HepG2 (cell line): ENCODE measurements around the gene KCNB1. TPM values are rescaled to one million over a fixed set of nuclear protein-coding genes. Genes with fewer than 3 reads are reported as not detected.

ENCODE experiments used
- ATAC-seq: fragments of 200-7000 bp; cut with Tn5 transposase; 3 replicates; pipeline ENCODE4 v1.9.1; 2020; ENCODE audit warnings: mild to moderate bottlenecking, moderate library complexity
- BruUV-seq: library from RNA; stranded (reverse); fragments of 400-500 nt; replicated peaks from 2 replicates; lab custom pipeline; 2021; lab: Mats Ljungman, UMichigan
- CTCF ChIA-PET: fragments of 300-600 bp; formaldehyde crosslinking; extraction: SDS; loops from one replicate; lab custom pipeline; 2021; ENCODE audit warnings: low total read pairs, inconsistent platforms, low intra/inter-chr PET ratio; lab: Yijun Ruan, JAX
- POLR2A ChIA-PET: fragments of 350-600 bp; sonication (Branson Sonifier 250); formaldehyde crosslinking; loops from one replicate; lab custom pipeline; 2020; ENCODE audit warnings: antibody characterized with exemption, inconsistent platforms; lab: Yijun Ruan, JAX
- DNase-seq: peaks from one replicate; pipeline ENCODE4 v3.0.0-alpha.2; 2015; ENCODE audit warnings: low spot score
- FAIRE-seq: peaks from 3 replicates; lab custom pipeline; 2011; peaks lifted over from hg19 to GRCh38; lab: Jason Lieb, UNC
- H2AFZ ChIP-seq: one replicate; pipeline ENCODE4 v1.6.1; 2011; ENCODE audit warnings: low read length, inconsistent platforms
- H3K27ac ChIP-seq: fragments of 300-600 bp; 3 replicates; pipeline ENCODE4 v1.8.0; 2011; ENCODE audit warnings: mixed run types, mild to moderate bottlenecking, mixed read lengths, low read length, inconsistent platforms; ENCODE audit not compliant: insufficient read depth; ENCODE audit errors: extremely low read length
- H3K27me3 ChIP-seq, 2 experiments: fragments of 200-600 bp in 1 of 2; 2 replicates in 1 of 2; 3 replicates in 1 of 2; pipeline versions ENCODE4 v1.6.0 to v1.8.0; 2011; ENCODE audit warnings: low read length in 2 of 2, mild to moderate bottlenecking in 2 of 2, moderate library complexity in 2 of 2, inconsistent platforms in 1 of 2; ENCODE audit not compliant: insufficient read depth in 2 of 2, control insufficient read depth in 1 of 2
- H3K36me3 ChIP-seq, 2 experiments: fragments of 200-600 bp in 1 of 2; replicated peaks in 1 of 2; 2 replicates in 1 of 2; 3 replicates in 1 of 2; pipeline versions ENCODE4 v1.5.1 to v1.8.0; 2011; ENCODE audit warnings: low read length in 2 of 2, inconsistent platforms in 1 of 2; ENCODE audit not compliant: insufficient read depth in 2 of 2, control insufficient read depth in 1 of 2
- H3K4me1 ChIP-seq: 2 replicates; pipeline ENCODE4 v1.5.1; 2012; ENCODE audit warnings: low read length, inconsistent platforms; ENCODE audit not compliant: insufficient read depth
- H3K4me2 ChIP-seq: 2 replicates; pipeline ENCODE4 v1.6.0; 2011; ENCODE audit warnings: low read depth, low read length, inconsistent platforms
- H3K4me3 ChIP-seq, 3 experiments: fragments of 200-600 bp in 1 of 3; sonication (generic), shearing (Covaris generic) in 1 of 3; replicated peaks in 1 of 3; 2 replicates each; pipeline ENCODE4 v1.5.1; 2011 to 2016; ENCODE audit warnings: low read length in 3 of 3, inconsistent platforms in 2 of 3, low read depth in 2 of 3, mild to moderate bottlenecking in 2 of 3, control low read depth in 1 of 3, mixed read lengths in 1 of 3; ENCODE audit not compliant: insufficient read depth in 1 of 3
- H3K79me2 ChIP-seq: one replicate; pipeline ENCODE4 v1.6.1; 2011; ENCODE audit warnings: low read length, inconsistent platforms; ENCODE audit not compliant: insufficient read depth
- H3K9ac ChIP-seq: 2 replicates; pipeline ENCODE4 v1.6.0; 2011; ENCODE audit warnings: mild to moderate bottlenecking, low read depth, low read length, inconsistent platforms; ENCODE audit not compliant: insufficient read depth
- H3K9me3 ChIP-seq: 2 replicates; pipeline ENCODE4 v1.5.1; 2012; ENCODE audit warnings: mild to moderate bottlenecking, low read length
- H4K20me1 ChIP-seq: 2 replicates; pipeline ENCODE4 v1.6.0; 2011; ENCODE audit warnings: inconsistent platforms, mild to moderate bottlenecking, low read length, moderate library complexity; ENCODE audit not compliant: insufficient read depth
- HOXA7 ChIP-seq: sonication (generic); formaldehyde crosslinking; IDR thresholded peaks from 2 replicates; pipeline ENCODE4 v1.8.1; 2022; ENCODE audit warnings: mild to moderate bottlenecking, missing genetic modification reagents, moderate library complexity
- RARA ChIP-seq: IDR thresholded peaks from 2 replicates; pipeline ENCODE4 v1.6.1; 2016; ENCODE audit warnings: missing genetic modification reagents, missing compliant biosample characterization
- ZFY ChIP-seq: sonication (generic); formaldehyde crosslinking; IDR thresholded peaks from 2 replicates; pipeline ENCODE4 v1.4.0; 2020; ENCODE audit warnings: missing genetic modification reagents
- WGBS: methylation state at CpG from one replicate; pipeline ENCODE4 v1.1.6; 2017; ENCODE audit warnings: low lambda C conversion rate; 5-methylcytosine and 5-hydroxymethylcytosine counted together
- in situ Hi-C: cut with HindIII; loops from 2 replicates; pipeline ENCODE4 v1.10.0; 2017; ENCODE audit warnings: low pct_unique_long_range_greater_than_20kb; ENCODE audit not compliant: extremely low pct_ligation_motif_present
- intact Hi-C: fragments of 100-400 bp; cut with micrococcal nuclease; formaldehyde crosslinking; loops from one replicate; pipeline ENCODE4 v1.10.0; 2022; ENCODE audit not compliant: unreplicated experiment
- polyA plus RNA-seq, 8 experiments: library from polyadenylated mRNA; depleted of rRNA in 3 of 8; stranded (reverse) in 7 of 8; unstranded in 1 of 8; fragments of >200 nt; fragmentation: Illumina TruSeq in 4 of 8; extraction: Trizol in 4 of 8; gene quantifications; 2 replicates each; pipeline versions ENCODE4 v1.2.1 to v1.2.3, GENCODE V29; 2011 to 2016; ENCODE audit warnings: low read depth in 4 of 8, missing spikeins in 1 of 8, mixed read lengths in 1 of 8; ENCODE audit not compliant: insufficient read depth in 1 of 8
- total RNA-seq, 5 experiments: library from RNA; depleted of rRNA; stranded (reverse); fragments of >200 nt; fragmentation: Illumina TruSeq; extraction: Trizol; gene quantifications; 2 replicates each; pipeline ENCODE4 v1.2.3, GENCODE V29; 2016; ENCODE audit warnings: low read depth in 1 of 5
- TF ChIP-seq, protein P1 (sequence below): sonication (generic); formaldehyde crosslinking; IDR thresholded peaks from 2 replicates; pipeline ENCODE4 v1.8.0; 2022; ENCODE audit warnings: missing genetic modification reagents, low read depth, mild to moderate bottlenecking, borderline replicate concordance

The KCNB1 gene
- total and polyA plus RNA-seq, 2 of the 13 experiments (the other 11 are each of a cell fraction or from before 2014, with no cell fraction given) = 0.02 TPM; not detected in 1

DNA sequence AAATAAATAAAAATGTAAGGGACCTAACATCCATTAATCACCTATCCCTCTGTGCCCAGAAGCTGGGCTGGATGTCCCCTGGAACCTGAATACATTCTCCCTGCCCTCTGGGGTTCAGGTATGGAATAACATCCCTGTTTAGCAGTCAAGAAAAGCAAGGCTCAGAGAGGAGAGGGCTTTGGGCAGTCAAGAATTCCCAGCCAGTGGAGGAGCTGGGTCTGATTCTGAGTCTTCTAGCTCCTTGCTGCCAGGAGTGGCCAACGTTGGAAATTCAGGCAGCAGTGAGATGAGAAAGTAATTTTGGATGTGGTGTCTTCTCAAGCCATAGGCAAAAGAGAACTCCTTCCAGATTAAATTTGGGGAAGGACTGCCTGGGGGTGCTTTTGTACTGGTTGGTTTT, 162.0 kb downstream of the KCNB1 start (continued):
- no peak for TF ChIP-seq ZFY
- TF ChIP-seq RARA = no peak

DNA sequence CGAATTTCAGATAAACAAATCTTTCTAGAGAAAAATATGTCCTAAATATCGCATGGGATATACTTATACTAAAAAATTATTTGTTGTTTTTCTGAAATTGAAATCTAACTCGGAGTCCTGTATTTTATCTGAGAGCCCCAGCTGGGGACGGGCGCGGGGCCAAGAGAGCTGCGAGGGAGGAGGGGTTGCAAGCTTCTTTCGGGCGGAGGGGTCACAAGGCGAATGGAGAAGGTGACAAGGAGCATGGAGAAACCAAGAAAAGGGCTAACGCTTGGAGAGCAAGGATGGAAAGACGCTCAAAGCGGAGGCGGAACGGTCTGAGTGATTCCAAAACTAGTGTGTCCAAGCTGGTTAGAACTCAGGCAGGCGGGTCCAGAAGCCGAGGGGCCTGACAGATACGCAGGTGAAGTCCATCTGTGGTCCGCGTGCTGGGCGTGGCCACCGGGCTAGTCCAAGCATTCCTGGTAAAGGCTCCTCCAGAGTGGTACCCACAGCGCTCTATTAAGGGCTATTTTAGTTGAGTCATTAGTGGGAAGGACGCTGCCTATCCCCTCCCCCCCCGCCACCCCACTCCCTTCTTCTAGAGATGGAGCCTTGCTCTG, 163.2 kb downstream of the KCNB1 start:
- BruUV-seq = no TSS peak
- Histone ChIP-seq H3K9me3 (no peaks in the 10 kb centered on the region), H3K4me2 (no peak overlapping the region)
- TF ChIP-seq, protein P1, sequence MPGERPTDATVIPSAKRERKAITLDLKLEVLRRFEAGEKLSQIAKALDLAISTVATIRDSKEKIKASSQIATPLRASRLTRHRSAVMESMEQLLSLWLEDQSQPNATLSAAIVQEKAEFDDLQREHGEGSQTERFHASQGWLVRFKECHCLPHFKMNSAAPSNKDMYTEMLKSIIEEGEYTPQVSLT (CRISPR knock-in tag) = no peak
- TF ChIP-seq HOXA7 = no peak
- TF ChIP-seq, all 625 proteins: peak for 0
- POLR2A ChIA-PET = no interaction called here
- intact Hi-C loops (loop anchor here (2.0 kb wide), 1 partner anchor 43 kb away; no protein-coding TSS in a partner anchor), in situ Hi-C loops (no loop called here)
- Histone ChIP-seq H3K27ac (no peak overlapping the region), H3K79me2 (no peaks in the 10 kb centered on the region), H3K4me3 (no peak overlapping the region), H3K27me3 (peaks cover 8 to 60% of the 10 kb centered on the region in 2 experiments; a peak in 4 of 5 replicates), H4K20me1 (no peaks in the 10 kb centered on the region), H3K36me3 (no peaks in the 10 kb centered on the region), H2AFZ (no peak overlapping the region), H3K4me1 (peaks cover 9% of the 10 kb centered on the region; the same call in 1 of the 2 replicates), H3K9ac (no peak overlapping the region)
- DNase-seq (no peak), FAIRE-seq (no peak), ATAC-seq (no peak)
- WGBS = 37% methylated on average over 22 of the region's 25 CpGs
- CTCF ChIA-PET = no interaction called here
